B cell (primary cell): Measurements from ENCODE around the gene OR51B6.

Experiments
- EZH2 ChIP-seq: IDR thresholded peaks from 2 replicates; pipeline ENCODE4 v1.6.1; 2012; ENCODE audit warnings: borderline replicate concordance, low read depth, mild to moderate bottlenecking, moderate library complexity, low read length; ENCODE audit not compliant: insufficient read depth, poor library complexity, severe bottlenecking
- TF ChIP-seq, protein P1 (sequence below): fragments of 200-600 bp; IDR thresholded peaks from one replicate; pipeline ENCODE4 v1.8.0; 2022; ENCODE audit warnings: antibody characterized with exemption, mild to moderate bottlenecking

DNA sequence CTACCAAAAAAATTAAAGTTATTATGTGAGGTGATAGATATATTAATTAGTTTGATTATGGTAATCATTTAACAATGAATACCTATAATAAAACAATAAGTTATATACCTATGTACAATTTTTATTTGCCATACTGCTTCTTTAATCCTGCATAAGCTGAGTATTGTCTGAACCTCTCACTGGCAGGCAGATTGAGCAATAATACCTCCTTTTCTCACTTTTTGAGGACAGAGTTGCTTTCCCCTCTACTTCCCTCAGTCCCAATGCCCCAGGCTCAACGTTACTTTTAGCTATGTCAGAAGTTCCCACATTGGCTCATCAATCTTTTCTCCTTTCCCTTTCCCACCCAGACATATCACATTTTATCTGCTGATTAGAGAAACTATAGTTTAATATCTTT lies 1.8 kb upstream of the OR51B6 start:
- TF ChIP-seq, protein P1, sequence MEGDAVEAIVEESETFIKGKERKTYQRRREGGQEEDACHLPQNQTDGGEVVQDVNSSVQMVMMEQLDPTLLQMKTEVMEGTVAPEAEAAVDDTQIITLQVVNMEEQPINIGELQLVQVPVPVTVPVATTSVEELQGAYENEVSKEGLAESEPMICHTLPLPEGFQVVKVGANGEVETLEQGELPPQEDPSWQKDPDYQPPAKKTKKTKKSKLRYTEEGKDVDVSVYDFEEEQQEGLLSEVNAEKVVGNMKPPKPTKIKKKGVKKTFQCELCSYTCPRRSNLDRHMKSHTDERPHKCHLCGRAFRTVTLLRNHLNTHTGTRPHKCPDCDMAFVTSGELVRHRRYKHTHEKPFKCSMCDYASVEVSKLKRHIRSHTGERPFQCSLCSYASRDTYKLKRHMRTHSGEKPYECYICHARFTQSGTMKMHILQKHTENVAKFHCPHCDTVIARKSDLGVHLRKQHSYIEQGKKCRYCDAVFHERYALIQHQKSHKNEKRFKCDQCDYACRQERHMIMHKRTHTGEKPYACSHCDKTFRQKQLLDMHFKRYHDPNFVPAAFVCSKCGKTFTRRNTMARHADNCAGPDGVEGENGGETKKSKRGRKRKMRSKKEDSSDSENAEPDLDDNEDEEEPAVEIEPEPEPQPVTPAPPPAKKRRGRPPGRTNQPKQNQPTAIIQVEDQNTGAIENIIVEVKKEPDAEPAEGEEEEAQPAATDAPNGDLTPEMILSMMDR, result no peak
- TF ChIP-seq EZH2, result no peak
